Panc1 (cell line): ENCODE data around the gene SH3D19. TPM values are rescaled to one million over a fixed set of nuclear protein-coding genes. Genes with fewer than 3 reads are reported as not detected.

Source experiments
- ATAC-seq: fragments of 200-7000 bp; cut with Tn5 transposase; 2 replicates; pipeline ENCODE4 v1.9.1; 2020; ENCODE audit warnings: mild to moderate bottlenecking, moderate library complexity
- BruUV-seq: library from RNA; stranded (reverse); fragments of 400-500 nt; replicated peaks from 2 replicates; lab custom pipeline; 2021; lab: Mats Ljungman, UMichigan
- CTCF ChIA-PET: fragments of 300-600 bp; sonication (Branson Sonifier 250); formaldehyde crosslinking; loops from one replicate; lab custom pipeline; 2022; ENCODE audit warnings: antibody characterized with exemption; lab: Charles Lee
- POLR2A ChIA-PET: fragments of 300-600 bp; sonication (Branson Sonifier 250); formaldehyde crosslinking; loops from one replicate; lab custom pipeline; 2022; ENCODE audit warnings: antibody characterized with exemption; lab: Charles Lee
- DNase-seq: peaks from one replicate; pipeline ENCODE4 v3.0.0-alpha.2; 2010; ENCODE audit warnings: low read depth, low spot score
- H3K27ac ChIP-seq: 2 replicates; pipeline ENCODE4 v1.5.1; 2011; ENCODE audit warnings: mild to moderate bottlenecking, low read length, inconsistent platforms
- H3K27me3 ChIP-seq: fragments of 200-500 bp; sonication (Bioruptor generic); 2 replicates; pipeline ENCODE4 v1.6.0; 2014; ENCODE audit warnings: low read length, inconsistent platforms; ENCODE audit not compliant: control insufficient read depth, insufficient read depth
- H3K36me3 ChIP-seq: fragments of 200-500 bp; sonication (Bioruptor generic); 2 replicates; pipeline ENCODE4 v1.5.1; 2014; ENCODE audit warnings: inconsistent platforms, mild to moderate bottlenecking, low read length, moderate library complexity; ENCODE audit not compliant: control insufficient read depth, insufficient read depth
- H3K4me1 ChIP-seq: 2 replicates; pipeline ENCODE4 v1.5.1; 2011; ENCODE audit warnings: inconsistent platforms, mild to moderate bottlenecking, low read length, moderate library complexity; ENCODE audit not compliant: control insufficient read depth, insufficient read depth
- H3K4me3 ChIP-seq, 2 experiments: 2 replicates each; pipeline ENCODE4 v1.5.1; 2011 to 2012; ENCODE audit warnings: low read depth in 2 of 2, low read length in 2 of 2, mild to moderate bottlenecking in 2 of 2, inconsistent platforms in 1 of 2, moderate library complexity in 1 of 2
- H3K9me3 ChIP-seq: fragments of 200-500 bp; sonication (Bioruptor generic); 2 replicates; pipeline ENCODE4 v1.5.1; 2014; ENCODE audit warnings: low read depth, mild to moderate bottlenecking, inconsistent platforms, low read length, moderate library complexity; ENCODE audit not compliant: control insufficient read depth, insufficient read depth
- POLR2AphosphoS5 ChIP-seq: IDR thresholded peaks from 2 replicates; pipeline ENCODE4 v1.6.1; 2012; ENCODE audit warnings: mild to moderate bottlenecking, low read depth, low read length, moderate library complexity
- SIN3A ChIP-seq: IDR thresholded peaks from 2 replicates; pipeline ENCODE4 v1.6.1; 2012; ENCODE audit warnings: low read depth, mild to moderate bottlenecking, low read length, moderate library complexity, borderline replicate concordance; ENCODE audit not compliant: insufficient read depth
- TCF7L2 ChIP-seq: IDR thresholded peaks from 2 replicates; pipeline ENCODE4 v1.6.1; 2011; ENCODE audit warnings: mild to moderate bottlenecking, low read depth, low read length, inconsistent platforms
- in situ Hi-C: cut with HindIII; loops from 2 replicates; pipeline ENCODE4 v1.10.0; 2016; ENCODE audit warnings: low sequenced_read_pairs, low pct_unique_long_range_greater_than_20kb
- intact Hi-C: fragments of 100-400 bp; cut with micrococcal nuclease; formaldehyde crosslinking; loops from one replicate; pipeline ENCODE4 v1.10.0; 2022; ENCODE audit not compliant: unreplicated experiment
- total RNA-seq: library from RNA; stranded (reverse); gene quantifications from one replicate; pipeline ENCODE4 v1.2.1, GENCODE V29; 2021; ENCODE audit not compliant: unreplicated experiment
- TF ChIP-seq, protein P1 (sequence below), 2 experiments: IDR thresholded peaks; 2 replicates each; pipeline ENCODE4 v1.6.1; 2011 to 2012; ENCODE audit warnings: low read depth in 2 of 2, control low read depth in 1 of 2, low read length in 1 of 2, mild to moderate bottlenecking in 1 of 2, moderate library complexity in 1 of 2; ENCODE audit not compliant: insufficient read depth in 1 of 2
- TF ChIP-seq, protein P2 (sequence below): fragments of 450-650 bp; IDR thresholded peaks from 2 replicates; pipeline ENCODE4 v1.5.1; 2017; ENCODE audit warnings: mild to moderate bottlenecking

Gene SH3D19
- total RNA-seq, 1 experiment from 2014 or later: 19.8 TPM

DNA sequence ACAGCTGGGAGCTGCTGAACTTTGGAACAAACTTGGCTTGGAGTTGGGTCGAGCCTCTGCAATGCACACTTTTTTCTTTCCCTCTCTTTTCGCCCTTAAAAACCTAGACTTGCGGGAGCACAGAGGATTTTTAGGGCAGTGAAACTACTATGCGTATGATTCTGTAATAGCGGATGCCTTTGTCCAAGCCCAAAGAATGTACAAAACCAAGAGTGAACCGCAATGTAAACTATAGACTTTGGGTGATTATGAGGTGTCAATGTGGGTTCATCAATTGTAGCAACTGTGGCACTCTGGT is 493 bp upstream of the SH3D19 start:
- POLR2A ChIA-PET: no interaction called here
- Histone ChIP-seq H3K27ac (peak overlapping the region; percentile 45; the same call in 1 of the 2 replicates), H3K4me1 (peaks cover 19% of the 10 kb centered on the region), H3K27me3 (no peaks in the 10 kb centered on the region), H3K4me3 (peak overlapping the region; percentile 61 to 68), H3K36me3 (no peaks in the 10 kb centered on the region; the same call in 1 of the 2 replicates), H3K9me3 (no peaks in the 10 kb centered on the region)
- intact Hi-C loops (no loop called here), in situ Hi-C loops (no loop called here)
- ATAC-seq (no peak), DNase-seq (no peak)
- CTCF ChIA-PET: no interaction called here
- TF ChIP-seq SIN3A (no peak), POLR2AphosphoS5 (no peak), TCF7L2 (no peak)
- TF ChIP-seq, protein P1, sequence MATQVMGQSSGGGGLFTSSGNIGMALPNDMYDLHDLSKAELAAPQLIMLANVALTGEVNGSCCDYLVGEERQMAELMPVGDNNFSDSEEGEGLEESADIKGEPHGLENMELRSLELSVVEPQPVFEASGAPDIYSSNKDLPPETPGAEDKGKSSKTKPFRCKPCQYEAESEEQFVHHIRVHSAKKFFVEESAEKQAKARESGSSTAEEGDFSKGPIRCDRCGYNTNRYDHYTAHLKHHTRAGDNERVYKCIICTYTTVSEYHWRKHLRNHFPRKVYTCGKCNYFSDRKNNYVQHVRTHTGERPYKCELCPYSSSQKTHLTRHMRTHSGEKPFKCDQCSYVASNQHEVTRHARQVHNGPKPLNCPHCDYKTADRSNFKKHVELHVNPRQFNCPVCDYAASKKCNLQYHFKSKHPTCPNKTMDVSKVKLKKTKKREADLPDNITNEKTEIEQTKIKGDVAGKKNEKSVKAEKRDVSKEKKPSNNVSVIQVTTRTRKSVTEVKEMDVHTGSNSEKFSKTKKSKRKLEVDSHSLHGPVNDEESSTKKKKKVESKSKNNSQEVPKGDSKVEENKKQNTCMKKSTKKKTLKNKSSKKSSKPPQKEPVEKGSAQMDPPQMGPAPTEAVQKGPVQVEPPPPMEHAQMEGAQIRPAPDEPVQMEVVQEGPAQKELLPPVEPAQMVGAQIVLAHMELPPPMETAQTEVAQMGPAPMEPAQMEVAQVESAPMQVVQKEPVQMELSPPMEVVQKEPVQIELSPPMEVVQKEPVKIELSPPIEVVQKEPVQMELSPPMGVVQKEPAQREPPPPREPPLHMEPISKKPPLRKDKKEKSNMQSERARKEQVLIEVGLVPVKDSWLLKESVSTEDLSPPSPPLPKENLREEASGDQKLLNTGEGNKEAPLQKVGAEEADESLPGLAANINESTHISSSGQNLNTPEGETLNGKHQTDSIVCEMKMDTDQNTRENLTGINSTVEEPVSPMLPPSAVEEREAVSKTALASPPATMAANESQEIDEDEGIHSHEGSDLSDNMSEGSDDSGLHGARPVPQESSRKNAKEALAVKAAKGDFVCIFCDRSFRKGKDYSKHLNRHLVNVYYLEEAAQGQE (IDR thresholded peaks at IDR 0.05; ENCODE audit: insufficient read depth in 1 of 2, low read depth in 2 of 2, low read length in 1 of 2): no peak
- TF ChIP-seq, protein P2, sequence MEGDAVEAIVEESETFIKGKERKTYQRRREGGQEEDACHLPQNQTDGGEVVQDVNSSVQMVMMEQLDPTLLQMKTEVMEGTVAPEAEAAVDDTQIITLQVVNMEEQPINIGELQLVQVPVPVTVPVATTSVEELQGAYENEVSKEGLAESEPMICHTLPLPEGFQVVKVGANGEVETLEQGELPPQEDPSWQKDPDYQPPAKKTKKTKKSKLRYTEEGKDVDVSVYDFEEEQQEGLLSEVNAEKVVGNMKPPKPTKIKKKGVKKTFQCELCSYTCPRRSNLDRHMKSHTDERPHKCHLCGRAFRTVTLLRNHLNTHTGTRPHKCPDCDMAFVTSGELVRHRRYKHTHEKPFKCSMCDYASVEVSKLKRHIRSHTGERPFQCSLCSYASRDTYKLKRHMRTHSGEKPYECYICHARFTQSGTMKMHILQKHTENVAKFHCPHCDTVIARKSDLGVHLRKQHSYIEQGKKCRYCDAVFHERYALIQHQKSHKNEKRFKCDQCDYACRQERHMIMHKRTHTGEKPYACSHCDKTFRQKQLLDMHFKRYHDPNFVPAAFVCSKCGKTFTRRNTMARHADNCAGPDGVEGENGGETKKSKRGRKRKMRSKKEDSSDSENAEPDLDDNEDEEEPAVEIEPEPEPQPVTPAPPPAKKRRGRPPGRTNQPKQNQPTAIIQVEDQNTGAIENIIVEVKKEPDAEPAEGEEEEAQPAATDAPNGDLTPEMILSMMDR: no peak
- no TSS peak for BruUV-seq

- Histone ChIP-seq H3K9me3 (no peaks in the 10 kb centered on the region), H3K27me3 (no peaks in the 10 kb centered on the region), H3K36me3 (no peaks in the 10 kb centered on the region; the same call in 1 of the 2 replicates), H3K4me1 (peaks cover 19% of the 10 kb centered on the region), H3K27ac (peak overlapping the region; percentile 61; the same call in 1 of the 2 replicates), H3K4me3 (peak overlapping the region; percentile 61 to 68)
- ChIA-PET POLR2A (no interaction called here), CTCF (no interaction called here)
- intact Hi-C loops (no loop called here), in situ Hi-C loops (no loop called here)
- DNase-seq (peak; percentile 61), ATAC-seq (peak; percentile 74)
- no TSS peak for BruUV-seq
- no peak for TF ChIP-seq POLR2AphosphoS5
- no peak for TF ChIP-seq SIN3A
- TF ChIP-seq, protein P2: no peak
- TF ChIP-seq TCF7L2: no peak
- TF ChIP-seq, protein P1 (IDR thresholded peaks at IDR 0.05; ENCODE audit: insufficient read depth in 1 of 2, low read depth in 2 of 2, low read length in 1 of 2): no peak
Observed at GRCh38 chr4:151324752-151325110, 674 bp downstream of the SH3D19 start.
